ENCODE measurements around the gene PTPRG. TPM values are rescaled to one million over a fixed set of nuclear protein-coding genes. Genes with fewer than 3 reads are reported as not detected.
A peak's percentile ranks its signal among the peaks of the same experiment; 100 is the strongest.

Gene PTPRG
- total RNA-seq, 6 experiments from 2014 or later: 29.4 to 34.7 (median 32.7) TPM

DNA sequence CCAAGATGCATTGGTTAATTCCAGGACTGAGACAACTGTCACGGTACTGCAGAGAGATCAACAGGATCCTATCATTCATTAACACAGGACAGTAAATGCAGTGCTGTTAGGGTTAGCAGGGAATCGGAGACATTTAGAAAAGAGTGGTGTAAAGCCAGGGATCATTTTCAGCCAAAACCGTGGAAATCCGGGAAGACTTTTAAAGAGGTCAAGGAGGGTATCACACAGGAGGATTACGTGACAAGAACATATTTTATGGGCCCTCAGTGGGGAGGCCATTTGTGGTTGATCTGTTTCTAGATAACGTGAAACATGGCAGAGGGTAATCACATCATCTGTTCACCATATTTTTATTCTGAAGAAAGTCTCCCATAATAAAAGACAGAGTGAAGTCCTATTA lies 216.1 kb downstream of the PTPRG start:
- no peaks in the 10 kb centered on the region for H3K9me3 Mint-ChIP-seq
- no peak overlapping the region for H3K4me3 Mint-ChIP-seq
- TF ChIP-seq, protein P1, sequence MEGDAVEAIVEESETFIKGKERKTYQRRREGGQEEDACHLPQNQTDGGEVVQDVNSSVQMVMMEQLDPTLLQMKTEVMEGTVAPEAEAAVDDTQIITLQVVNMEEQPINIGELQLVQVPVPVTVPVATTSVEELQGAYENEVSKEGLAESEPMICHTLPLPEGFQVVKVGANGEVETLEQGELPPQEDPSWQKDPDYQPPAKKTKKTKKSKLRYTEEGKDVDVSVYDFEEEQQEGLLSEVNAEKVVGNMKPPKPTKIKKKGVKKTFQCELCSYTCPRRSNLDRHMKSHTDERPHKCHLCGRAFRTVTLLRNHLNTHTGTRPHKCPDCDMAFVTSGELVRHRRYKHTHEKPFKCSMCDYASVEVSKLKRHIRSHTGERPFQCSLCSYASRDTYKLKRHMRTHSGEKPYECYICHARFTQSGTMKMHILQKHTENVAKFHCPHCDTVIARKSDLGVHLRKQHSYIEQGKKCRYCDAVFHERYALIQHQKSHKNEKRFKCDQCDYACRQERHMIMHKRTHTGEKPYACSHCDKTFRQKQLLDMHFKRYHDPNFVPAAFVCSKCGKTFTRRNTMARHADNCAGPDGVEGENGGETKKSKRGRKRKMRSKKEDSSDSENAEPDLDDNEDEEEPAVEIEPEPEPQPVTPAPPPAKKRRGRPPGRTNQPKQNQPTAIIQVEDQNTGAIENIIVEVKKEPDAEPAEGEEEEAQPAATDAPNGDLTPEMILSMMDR (IDR thresholded peaks at IDR 0.05): no peak
- H3K27ac Mint-ChIP-seq: no peak overlapping the region
- no peaks in the 10 kb centered on the region for H3K27me3 Mint-ChIP-seq (ENCODE audit: insufficient read depth)
- H3K4me1 Mint-ChIP-seq (ENCODE audit: low read depth): peaks cover 26% of the 10 kb centered on the region
- no peaks in the 10 kb centered on the region for H3K36me3 Mint-ChIP-seq (ENCODE audit: low read depth)
- no peak for DNase-seq

DNA sequence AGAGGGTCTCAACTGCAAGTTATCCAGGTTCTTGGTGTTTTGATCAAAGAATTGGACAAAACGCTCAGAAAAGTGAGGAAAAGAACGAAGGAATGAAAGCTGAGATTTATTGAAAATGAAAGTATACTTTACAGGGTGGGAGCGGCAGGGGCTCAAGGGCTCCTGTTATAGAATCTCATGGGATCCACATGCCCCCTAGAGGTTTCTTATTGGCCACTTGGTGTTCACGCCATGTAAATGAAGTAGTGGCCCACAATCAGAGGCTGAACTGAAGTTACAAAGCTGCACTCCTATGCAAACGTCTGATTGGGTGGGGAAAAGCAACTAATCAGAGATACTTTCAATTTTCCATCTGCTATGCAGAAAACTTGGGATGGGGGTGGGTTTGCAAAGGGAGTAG lies 216.7 kb downstream of the PTPRG start:
- Mint-ChIP-seq H3K36me3 (ENCODE audit: low read depth) (no peaks in the 10 kb centered on the region), H3K4me3 (no peak overlapping the region), H3K27ac (no peak overlapping the region), H3K27me3 (ENCODE audit: insufficient read depth) (no peaks in the 10 kb centered on the region), H3K9me3 (no peaks in the 10 kb centered on the region), H3K4me1 (ENCODE audit: low read depth) (peaks cover 20% of the 10 kb centered on the region)
- TF ChIP-seq, protein P1 (IDR thresholded peaks at IDR 0.05): 0 out of 2 replicates have a peak, but pooled peaks have one; percentile 17
- no peak for DNase-seq

DNA sequence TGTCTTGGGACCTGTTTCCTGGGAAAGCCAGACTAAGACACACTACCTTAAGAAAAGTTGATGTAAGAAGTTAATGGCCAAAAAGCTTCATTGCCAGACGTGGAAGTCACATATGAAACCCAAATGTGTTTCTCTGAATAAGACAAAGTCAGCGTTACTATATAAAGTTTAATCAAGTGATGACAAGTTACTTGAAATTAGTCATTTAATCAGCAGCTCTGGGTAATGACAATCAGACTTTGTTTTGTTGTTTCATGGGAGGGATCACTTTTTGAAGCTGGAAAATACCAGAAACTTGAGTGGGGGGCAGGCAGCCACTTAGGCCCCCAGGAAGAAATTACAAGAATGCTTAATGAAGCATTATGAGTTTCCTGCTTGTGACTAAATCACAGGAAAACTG lies 218.6 kb downstream of the PTPRG start:
- Mint-ChIP-seq H3K36me3 (ENCODE audit: low read depth) (no peaks in the 10 kb centered on the region), H3K27ac (no peak overlapping the region), H3K4me3 (no peak overlapping the region; the same call in 1 of the 2 replicates), H3K4me1 (ENCODE audit: low read depth) (peaks cover 38% of the 10 kb centered on the region), H3K27me3 (ENCODE audit: insufficient read depth) (no peaks in the 10 kb centered on the region; the same call in 1 of the 2 replicates), H3K9me3 (no peaks in the 10 kb centered on the region)
- DNase-seq: no peak
- TF ChIP-seq, protein P1 (IDR thresholded peaks at IDR 0.05): no peak

DNA sequence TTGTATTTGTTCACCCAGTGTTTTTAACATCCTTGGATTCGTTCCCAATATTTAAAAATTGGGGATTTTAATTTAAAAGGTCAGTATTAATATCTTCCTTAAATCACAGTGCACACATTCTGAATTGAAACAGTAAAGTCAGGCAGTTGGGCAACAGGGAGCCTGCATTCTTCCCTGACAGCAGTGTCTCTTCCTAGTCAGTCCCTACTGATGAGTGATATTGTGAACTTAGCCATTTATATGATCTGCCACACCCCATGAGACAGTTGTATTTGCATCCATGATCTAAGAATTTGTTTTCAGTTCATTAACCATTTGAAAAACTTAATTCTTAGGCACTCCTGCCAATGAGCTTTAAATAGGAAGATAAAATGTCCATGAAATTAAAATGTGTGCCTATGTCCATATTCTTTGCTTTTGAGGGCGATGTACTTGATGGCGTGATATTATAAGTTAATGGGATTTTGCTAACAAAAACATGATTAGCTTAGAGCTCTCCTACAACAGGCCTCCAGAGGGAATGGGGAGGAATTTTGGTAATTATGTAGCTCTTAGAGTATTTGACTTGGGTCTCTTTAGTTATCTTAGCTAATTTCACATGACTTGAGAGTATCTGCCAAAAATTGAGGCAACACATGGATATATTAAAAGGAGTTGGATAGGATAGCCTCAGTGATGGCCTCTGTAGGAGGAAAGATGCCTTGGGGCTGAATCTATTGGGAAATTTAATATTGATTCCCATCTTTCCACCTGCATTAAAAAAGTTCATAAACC lies 219.3 kb downstream of the PTPRG start:
- no peak overlapping the region for H3K4me3 Mint-ChIP-seq
- no peak overlapping the region for H3K27ac Mint-ChIP-seq
- H3K9me3 Mint-ChIP-seq: no peaks in the 10 kb centered on the region
- no peaks in the 10 kb centered on the region; the same call in 1 of the 2 replicates for H3K27me3 Mint-ChIP-seq (ENCODE audit: insufficient read depth)
- peaks cover 38% of the 10 kb centered on the region for H3K4me1 Mint-ChIP-seq (ENCODE audit: low read depth)
- TF ChIP-seq, protein P1 (IDR thresholded peaks at IDR 0.05): no peak
- H3K36me3 Mint-ChIP-seq (ENCODE audit: low read depth): no peaks in the 10 kb centered on the region
- no peak for DNase-seq

DNA sequence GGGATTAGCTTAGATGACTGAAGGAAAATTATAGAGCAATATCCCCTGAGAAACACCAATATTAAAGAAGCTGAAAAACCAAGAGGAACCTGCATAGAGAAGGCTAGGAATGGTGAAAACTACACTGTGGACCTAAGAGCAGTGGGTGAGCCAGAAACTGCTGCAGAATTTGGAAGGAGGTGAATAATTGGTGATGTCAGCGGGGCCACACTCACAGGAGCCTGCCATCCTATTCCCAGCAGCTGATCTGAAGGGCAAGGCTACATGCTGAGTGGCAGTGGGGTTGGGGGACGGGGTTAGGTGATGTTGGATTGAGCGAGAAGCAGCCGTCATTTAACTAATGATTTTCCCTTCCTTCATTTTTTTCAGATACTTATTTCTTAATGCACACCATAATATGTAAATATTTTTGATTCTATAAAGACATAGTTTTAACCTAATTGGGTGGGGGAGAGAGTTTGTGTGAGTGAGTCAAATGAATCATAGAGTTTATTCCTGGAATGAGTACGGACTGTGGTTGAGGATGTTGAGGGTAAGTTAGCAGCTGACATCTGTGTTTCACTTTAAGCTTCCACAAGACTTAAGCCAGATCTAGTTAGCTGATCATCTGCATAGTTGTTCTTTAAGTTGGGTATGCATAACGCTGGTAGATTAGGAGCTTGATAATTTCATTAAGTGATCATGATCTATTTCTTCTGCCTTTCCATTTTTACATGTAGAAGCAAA lies 222.8 kb downstream of the PTPRG start:
- Mint-ChIP-seq H3K27ac (peak overlapping the region; percentile 17), H3K4me1 (ENCODE audit: low read depth) (peaks cover 33% of the 10 kb centered on the region), H3K27me3 (ENCODE audit: insufficient read depth) (no peaks in the 10 kb centered on the region; the same call in 1 of the 2 replicates), H3K9me3 (no peaks in the 10 kb centered on the region), H3K4me3 (peak overlapping the region; percentile 42; the same call in 1 of the 2 replicates), H3K36me3 (ENCODE audit: low read depth) (no peaks in the 10 kb centered on the region)
- peak; percentile 41 for DNase-seq
- TF ChIP-seq, protein P1 (IDR thresholded peaks at IDR 0.05): no peak
